Esophagus muscularis mucosa (tissue), 4 donors: ENCODE measurements around the gene SUFU.

ENCODE experiments used
- EP300 ChIP-seq: sonication (generic); formaldehyde crosslinking; IDR thresholded peaks from one replicate; pipeline ENCODE4 v1.6.1; 2017; ENCODE audit warnings: antibody characterized with exemption
- POLR2A ChIP-seq: fragments of 450-650 bp; IDR thresholded peaks from one replicate; pipeline ENCODE4 v1.6.1; 2017; ENCODE audit warnings: antibody characterized with exemption, moderate library complexity, mild to moderate bottlenecking, low read depth
- POLR2AphosphoS5 ChIP-seq, 2 donors: sonication (generic); formaldehyde crosslinking; IDR thresholded peaks; one replicate each; pipeline ENCODE4 v1.6.1; 2017; ENCODE audit warnings: antibody characterized with exemption in 2 of 2
- TF ChIP-seq, protein P1 (sequence below), 3 experiments: fragments of 200-600 bp in 2 of 3; fragments of 450-650 bp in 1 of 3; sonication (generic) in 2 of 3; IDR thresholded peaks; one replicate each; pipeline ENCODE4 v1.5.1; 2017 to 2019; ENCODE audit warnings: antibody characterized with exemption in 3 of 3, mild to moderate bottlenecking in 2 of 3, moderate library complexity in 1 of 3

GRCh38 chr10:102559764-102560163, 56.0 kb downstream of the SUFU start:
- TF ChIP-seq POLR2A (no peak), EP300 (no peak), POLR2AphosphoS5 (IDR thresholded peaks at IDR 0.05) (no peak)
- TF ChIP-seq, protein P1, sequence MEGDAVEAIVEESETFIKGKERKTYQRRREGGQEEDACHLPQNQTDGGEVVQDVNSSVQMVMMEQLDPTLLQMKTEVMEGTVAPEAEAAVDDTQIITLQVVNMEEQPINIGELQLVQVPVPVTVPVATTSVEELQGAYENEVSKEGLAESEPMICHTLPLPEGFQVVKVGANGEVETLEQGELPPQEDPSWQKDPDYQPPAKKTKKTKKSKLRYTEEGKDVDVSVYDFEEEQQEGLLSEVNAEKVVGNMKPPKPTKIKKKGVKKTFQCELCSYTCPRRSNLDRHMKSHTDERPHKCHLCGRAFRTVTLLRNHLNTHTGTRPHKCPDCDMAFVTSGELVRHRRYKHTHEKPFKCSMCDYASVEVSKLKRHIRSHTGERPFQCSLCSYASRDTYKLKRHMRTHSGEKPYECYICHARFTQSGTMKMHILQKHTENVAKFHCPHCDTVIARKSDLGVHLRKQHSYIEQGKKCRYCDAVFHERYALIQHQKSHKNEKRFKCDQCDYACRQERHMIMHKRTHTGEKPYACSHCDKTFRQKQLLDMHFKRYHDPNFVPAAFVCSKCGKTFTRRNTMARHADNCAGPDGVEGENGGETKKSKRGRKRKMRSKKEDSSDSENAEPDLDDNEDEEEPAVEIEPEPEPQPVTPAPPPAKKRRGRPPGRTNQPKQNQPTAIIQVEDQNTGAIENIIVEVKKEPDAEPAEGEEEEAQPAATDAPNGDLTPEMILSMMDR (IDR thresholded peaks at IDR 0.05): no peak
